ENCODE results near the gene FABP7. TPM values are rescaled to one million over a fixed set of nuclear protein-coding genes. Genes with fewer than 3 reads are reported as not detected.

Gene FABP7
- total RNA-seq, 1 donor from 2014 or later, result 4.8 TPM

DNA sequence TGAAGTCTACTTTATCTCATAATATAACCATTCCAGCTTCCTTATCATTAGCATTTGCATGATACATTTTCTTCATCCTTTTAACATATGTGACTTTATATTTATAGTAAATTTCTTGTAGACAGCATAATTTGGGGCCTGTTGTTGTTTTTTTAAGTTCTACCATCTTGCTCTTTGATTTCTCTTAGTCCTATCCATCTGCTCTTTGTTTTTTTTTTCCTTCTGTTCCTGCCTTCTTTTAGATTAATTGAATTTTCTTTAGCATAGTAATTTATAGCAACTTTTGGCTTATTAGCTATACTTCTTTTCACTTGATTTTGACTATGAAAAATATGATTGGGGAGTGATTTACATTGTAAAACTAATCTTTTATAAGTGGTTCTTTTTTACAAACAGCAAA lies 19.2 kb upstream of the FABP7 start:
- no peak for DNase-seq

DNA sequence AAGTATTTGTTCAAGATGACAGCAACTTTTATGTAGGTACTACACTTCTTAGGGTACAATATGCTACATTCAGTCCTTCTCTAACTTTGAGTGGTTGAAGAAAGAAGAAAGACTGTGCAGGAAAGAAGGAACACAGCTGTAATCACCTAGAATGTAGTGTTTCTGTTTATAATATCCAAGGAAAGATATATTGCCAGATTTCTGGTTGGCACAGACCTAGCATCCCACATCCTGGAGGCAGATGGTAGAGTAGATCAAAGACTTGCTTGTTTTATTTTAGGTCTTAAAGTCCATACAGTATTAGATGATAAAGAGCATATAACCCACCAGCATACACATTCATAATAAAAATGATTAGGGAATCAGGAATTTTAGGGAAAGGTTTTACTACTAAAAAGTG lies 13.3 kb upstream of the FABP7 start:
- DNase-seq, result no peak

DNA sequence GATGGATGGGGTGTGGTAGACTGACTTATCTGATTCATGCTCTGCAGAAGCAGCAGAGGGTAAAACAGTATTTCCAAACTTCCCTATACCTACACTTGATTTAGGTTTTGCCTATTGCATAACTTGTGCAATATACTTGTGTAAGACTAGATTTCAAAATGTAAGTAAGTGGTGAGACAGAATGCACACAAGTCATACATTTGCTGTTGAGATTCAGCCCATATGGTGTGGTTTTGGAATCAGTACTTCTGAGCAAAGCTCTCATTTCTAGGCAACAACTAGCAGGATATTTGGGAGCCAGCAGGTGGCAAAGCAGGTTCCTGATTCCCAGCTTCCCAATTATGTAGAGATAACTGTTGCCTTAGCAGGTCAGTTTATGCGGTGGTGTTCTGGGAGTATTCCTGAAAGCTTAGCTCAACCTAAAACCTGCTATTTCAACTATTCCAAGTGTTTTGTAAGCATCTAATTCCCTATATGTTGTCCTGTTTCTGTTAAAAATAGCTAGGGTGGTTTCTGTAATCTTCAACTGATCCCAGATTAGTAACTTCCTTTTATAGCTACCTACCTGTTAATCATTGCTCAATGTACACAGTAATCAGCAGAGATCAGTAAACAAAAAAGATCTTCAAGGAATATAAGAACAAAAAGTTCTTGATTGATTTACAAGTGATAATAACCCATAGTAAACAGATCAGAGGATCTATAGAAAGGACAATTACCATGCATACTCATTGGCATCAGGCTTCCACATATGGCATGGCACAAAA lies 8.5 kb upstream of the FABP7 start:
- DNase-seq, result no peak

DNA sequence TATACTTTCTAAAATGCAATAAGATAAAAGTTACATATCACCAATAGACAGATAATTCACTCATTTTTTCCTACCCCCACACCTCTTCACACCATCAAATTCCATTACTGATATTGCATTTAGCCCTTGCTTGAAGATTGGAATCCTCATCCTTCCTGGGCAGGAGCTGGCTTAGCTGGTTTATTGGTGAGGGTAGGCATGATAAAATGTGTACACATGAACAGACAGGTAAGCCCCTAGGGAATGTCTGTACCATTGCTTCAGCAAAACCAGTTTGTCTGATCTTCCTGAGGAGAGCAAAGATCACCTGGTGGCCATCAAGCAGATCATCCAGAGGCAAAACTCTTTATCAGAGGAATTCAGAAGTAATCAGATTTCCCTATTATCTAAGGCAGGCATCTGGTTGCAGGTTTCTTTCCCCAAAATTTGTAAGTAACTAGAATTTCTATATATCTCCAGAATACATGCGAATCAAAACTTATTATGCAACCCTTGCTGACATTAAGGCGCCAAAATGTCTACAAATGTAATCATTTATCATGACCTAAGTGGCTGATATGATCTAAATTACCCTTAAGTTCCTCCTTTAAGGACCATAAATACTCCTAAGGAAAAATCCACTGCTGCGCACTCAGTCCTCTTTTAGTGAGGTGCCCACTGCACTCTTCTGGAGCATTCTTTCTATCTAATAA lies 6.6 kb upstream of the FABP7 start:
- no peak for DNase-seq

DNA sequence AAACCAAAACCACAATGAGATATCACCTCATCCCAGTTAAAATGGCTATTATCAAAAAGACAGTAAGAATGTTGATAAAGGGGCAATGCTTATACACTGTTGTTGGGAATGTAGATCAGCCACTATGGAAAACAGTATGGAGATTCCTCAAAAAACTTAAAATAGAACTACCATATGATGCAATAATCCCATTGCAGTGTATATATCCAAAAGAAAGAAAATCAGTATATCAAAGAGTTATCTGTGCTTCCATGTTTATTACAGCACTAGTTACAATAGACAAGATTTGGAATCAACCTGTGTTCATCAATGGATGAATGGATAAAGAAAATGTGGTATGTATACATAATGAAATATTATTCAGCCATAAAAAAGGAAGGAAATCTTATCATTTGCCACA lies 3.5 kb upstream of the FABP7 start:
- DNase-seq, result no peak

DNA sequence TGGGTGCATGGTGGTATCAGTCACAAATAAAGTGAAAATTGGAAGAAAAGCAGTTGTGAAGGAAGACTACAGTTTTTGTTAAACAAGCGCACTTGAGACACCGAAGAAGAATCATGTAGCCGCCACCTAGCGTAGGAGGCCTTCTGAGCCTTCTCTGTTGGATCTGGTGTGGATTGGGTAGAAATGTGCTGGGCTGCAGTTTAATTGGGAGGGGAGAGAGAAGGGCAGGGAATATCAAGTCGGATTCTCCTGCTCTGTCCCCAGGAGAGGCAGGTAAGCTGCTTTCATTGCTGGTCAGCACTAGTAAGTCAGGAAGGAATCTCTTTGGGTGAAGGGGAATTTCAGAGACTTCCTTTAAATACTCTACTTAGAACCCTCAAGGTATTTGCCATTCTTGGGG lies 1.2 kb upstream of the FABP7 start:
- DNase-seq, result no peak

DNA sequence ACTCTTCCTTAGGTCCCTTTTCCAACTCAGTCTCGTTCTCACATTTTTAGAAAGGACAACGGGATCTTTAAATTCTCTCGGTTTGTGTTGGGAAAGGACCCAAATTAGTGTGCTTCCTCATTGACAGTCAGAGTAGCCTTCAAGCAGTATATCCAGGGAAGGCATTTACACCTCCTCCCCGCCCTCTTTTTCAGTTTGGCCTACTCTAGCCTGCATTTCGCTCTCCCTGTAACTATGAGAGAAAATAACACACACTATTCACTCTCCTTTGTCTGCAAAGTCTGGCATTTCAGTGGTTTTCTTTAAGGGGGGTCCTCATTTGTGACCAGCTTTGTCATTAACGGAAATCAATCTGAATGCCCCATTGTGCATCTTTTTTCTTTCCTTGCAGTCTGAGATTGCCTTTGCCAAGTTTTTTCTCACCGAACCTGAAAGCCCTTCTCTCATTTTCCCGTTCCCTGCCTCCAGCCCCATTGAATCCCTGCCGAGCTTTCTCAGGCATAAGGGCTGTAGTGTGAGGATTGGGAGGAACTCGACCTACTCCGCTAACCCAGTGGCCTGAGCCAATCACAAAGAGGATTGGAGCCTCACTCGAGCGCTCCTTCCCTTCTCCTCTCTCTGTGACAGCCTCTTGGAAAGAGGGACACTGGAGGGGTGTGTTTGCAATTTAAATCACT lies 393 bp upstream of the FABP7 start:
- peak; percentile 68 for DNase-seq

DNA sequence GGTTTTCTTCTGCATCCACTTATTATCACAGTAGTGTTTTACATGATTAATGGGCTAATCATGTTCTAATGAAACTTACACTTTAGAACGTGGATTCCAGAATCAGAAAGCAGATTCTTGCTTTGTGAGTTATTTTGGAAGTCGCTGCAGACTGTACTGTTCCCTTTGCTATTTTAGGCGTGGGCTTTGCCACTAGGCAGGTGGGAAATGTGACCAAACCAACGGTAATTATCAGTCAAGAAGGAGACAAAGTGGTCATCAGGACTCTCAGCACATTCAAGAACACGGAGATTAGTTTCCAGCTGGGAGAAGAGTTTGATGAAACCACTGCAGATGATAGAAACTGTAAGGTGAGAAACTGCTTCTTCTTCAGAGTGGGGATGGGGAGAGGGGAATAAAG lies 598 bp downstream of the FABP7 start:
- DNase-seq, result no peak

DNA sequence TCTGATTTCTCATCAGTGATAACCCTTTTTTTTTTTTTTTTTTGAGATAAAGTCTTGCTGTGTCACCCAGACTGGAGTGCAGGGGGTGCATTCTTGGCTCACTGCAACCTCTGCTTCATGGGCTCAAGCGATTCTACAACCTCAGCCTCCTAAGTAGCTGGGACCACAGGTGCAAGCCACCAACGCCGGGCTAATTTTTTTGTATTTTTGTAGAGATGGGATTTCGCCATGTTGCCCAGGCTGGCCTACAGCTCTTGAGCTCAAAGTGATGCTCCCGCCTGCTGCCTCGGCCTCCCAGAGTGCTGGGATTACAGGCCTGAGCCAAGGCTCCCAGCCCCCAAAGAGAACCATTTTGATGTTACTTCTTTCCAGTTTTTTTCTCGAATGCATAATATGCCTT lies 2.2 kb downstream of the FABP7 start:
- DNase-seq, result no peak

DNA sequence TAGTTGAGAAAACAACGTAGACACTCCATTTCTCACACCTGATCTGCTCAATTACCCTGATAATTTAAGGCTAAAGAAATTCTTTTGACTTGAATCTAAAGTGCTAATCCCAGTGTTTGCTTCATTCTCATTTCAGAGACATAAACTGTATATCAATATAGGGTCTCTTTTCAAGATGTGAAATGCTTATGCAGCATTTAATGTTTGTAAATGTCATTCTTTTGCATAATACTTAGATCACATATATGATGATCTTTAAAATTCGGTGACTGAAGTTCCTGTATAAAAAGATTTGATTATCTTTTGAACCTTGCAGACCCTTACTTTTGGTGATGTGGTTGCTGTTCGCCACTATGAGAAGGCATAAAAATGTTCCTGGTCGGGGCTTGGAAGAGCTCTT lies 3.9 kb downstream of the FABP7 start:
- DNase-seq, result no peak

DNA sequence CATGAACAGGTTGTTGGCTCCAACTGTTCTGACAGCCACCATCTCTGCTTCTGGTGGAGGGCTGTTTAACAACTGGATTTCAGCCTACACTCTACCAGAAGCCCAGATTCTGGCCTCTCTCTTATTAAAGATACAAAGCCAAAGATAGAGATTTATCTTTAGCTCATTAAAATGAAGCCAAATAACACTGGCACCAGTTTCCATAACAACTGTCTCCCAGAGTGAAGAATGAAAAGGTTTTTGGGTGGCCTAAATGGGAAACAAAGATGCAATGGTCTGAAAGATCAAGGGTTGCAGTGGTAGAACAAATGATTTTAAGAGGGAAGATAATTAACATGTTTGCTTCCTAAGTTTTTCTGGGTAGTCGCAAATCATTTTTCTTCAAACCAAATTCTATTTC lies 6.4 kb downstream of the FABP7 start:
- no peak for DNase-seq

DNA sequence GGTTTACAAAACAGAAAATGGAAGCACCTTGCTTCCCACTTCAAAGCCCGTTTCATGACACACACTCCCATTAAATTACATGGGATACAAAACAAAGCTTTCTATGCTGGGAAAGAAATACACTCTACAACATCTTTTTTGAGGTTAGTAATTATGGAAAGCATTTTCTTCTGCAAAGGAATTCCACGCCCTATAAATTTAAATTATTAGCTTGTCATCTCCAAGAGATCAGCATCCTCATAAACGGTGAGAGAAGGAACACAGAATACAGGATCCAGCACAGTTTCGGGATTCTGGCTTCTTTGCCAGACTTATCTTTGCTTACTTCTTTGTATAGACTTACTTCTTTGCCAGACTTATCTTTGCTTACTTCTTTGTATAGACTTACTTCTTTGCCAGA lies 8.2 kb downstream of the FABP7 start:
- DNase-seq, result no peak

DNA sequence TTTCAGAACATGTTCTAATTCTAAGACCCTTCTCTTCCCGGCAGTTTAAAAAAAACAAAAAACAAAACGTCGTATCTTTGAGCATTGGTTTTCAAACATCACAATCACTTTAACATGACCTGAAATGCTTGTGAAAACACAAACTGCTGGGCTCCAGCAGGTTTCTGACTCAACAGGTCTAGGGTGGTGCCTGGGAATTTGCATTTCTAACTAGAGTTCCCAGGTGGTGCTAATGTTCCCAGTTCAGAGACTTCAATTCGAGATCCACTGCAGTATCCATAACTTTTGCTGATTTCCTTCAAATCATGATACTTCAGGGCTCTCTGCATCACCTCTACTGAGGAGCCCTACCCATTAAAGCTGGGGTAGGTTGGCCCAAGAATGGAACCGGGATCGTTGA lies 8.7 kb downstream of the FABP7 start:
- no peak for DNase-seq

DNA sequence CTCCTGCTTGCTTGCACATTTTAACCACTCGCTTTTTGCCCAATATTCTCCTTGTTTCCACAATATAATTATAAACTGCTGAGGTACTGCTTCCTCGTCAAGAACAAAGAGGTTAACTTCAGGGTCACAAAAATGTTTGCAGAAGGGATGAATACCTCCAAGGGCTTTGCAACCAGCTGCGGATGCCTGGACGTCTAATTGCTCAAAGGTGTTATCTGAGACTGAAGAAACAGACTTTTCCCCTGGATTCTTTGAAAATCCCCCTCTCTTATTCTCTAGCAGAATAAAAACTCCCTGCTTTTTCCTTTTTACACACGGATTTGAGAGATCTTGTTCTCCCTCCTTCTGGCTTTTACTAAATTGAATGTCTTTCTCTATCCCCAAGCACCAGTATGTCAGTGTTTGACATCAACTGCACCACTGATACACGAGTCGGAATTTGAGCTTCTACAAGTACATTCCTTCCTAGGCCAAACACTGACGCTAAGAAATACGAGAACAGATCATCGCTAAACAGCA lies 9.2 kb downstream of the FABP7 start:
- no peak for DNase-seq

DNA sequence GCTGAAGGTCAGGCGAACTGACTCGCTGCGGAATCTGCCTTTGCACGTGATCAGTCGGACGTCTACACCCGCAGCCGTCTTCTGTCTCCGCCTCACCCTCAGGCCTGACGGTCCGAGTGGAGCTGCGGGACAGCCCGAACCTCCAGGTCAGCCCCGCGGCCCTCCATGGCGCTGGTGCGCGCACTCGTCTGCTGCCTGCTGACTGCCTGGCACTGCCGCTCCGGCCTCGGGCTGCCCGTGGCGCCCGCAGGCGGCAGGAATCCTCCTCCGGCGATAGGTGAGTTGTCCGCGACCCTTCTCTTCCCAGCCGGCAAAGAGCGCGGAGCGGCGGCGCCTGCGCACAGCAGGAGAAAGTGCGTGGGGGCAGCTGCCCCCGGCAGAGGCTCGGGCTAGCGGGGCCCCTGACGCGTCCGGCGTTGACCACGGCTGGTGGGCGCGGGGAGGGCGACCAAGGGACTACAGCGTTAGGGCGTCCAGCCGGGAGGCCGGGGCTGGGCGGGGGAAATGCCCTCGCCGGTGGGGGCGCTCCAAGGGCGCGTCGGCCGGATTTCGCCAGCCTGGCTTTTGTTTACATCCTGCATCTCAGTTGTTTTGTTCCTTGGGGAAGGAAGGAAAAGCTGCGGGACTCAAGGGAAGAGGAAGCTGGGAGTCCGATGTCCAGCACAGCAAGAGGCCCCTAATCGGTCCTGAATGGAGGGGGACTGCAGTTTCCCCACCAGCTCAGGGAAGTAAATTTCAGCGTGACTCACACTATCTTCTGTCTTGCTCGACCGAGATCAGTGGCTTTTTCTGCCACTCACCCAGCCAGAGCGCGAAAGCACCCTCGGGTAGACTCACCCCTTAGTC lies 9.9 kb downstream of the FABP7 start, which contains the start of gene SMPDL3A:
Gene SMPDL3A (plus strand): TSS at position 77 of the 846 bp plus-strand sequence. CDS start 89 bp downstream, at position 166.
- DNase-seq, result peak; percentile 86

DNA sequence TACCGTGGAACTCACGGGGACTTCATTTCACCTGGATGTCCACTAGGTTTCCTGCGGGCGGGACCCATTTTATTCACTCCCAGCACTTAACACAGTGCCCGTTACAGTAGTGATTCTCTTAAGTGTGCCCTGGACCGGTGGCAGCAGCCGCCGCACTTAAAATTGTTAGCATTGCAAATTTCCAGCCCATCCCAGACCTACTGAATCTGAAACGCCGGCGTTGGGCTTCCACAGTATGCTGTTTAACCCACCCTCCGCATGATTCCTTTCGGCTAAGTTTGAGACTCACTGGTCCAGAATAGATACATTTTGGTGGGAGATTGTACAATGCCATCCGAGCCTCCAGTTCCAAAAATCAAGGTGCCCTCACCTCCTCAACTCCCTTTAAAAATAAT lies 10.5 kb downstream of the FABP7 start:
- DNase-seq, result peak; percentile 57

DNA sequence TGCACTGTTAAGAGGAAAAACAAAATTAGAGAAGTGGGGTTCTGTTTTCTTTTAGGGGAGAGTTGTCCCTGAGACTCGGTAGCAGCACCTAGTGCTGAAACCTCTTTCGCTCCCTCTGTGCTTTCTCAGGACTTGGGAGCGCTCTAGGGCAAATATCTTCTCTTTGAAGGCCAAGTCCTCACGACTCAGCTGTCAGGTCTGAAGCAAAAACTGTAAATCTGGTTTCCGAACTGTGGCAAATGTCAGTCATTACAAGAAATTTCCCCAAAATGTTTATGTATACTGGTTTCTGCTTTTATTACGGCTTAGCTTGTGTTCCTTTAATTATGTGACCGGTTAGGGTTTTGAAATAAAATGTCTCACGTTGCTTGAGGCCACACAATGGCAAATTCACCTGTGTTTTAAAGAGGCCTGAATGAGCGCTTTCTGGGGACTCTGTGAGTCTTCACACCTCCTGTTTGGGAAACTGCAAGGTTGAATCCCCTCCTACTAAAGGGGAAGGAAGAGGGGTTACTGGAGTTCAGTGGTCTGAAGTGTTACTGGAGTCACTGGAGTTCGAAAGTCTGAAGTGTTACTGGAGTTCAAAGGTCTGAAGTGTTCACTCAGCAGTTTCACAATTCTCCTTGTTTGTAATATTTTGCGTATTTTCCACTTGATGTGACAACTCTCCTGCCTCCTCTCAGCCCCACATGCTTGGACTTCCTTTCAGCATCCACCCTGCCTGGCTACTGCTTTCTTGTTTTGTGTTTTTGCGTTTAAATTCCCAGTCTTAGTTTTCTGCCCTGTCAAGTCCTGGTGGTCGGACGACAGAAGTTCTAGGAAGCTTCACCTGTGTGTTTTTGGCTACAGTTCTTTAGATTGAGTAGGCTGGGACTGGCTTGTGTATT lies 11.2 kb downstream of the FABP7 start:
- peak; percentile 35 for DNase-seq

DNA sequence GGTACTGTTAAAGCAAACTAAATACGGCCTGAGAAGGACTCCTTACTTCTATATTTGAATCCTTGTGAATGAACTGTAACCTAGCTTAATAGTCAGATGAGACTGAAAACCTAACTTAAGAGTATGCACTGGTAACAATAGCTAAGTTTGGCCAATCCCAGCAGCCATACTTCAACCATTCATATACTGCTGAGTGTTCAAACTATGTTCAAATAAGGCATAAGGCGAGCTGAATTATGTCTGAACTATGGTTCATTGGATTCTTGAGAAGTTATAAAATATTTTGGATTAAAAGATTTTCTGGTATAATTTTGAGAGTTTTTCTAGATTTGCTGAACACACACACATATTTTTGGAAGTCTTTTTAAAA lies 11.8 kb downstream of the FABP7 start:
- no peak for DNase-seq

DNA sequence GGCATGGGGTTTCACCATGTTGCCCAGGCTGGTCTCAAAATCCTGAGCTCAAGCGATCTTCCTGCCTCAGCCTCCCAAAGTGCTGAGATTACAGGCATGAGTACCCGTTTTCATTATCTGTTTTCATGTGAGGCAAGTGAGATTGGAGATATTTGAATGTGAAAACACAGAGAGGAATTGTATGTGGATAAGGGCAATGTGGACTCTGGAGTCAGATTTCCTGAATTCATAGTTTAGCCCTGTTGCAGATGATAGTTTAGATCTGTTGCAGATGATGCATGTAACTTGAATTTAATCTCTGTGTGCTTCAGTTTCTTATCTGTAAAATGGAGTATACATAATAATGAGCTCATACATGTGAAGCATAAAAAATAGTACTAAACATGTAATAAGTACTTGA lies 13.2 kb downstream of the FABP7 start:
- DNase-seq, result no peak

DNA sequence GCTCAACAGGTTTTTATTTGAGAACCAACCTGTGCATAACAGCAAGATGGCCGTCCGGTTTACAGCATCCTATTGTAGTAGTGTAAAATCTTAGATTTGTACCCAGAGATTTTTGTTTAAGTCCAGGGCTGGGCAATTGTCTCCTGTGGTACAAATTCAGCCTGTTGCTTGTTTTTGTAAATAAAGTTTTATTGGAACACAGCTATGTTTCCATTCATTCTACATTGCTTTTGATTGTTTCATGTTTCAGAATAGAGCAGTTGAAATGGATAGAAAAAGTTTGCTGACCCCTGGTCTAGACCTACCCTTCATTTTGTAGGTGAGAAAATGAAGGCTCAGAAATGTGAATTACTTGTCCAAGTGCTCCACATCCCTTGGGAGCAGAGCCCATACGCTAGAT lies 18.0 kb downstream of the FABP7 start:
- DNase-seq, result no peak

DNA sequence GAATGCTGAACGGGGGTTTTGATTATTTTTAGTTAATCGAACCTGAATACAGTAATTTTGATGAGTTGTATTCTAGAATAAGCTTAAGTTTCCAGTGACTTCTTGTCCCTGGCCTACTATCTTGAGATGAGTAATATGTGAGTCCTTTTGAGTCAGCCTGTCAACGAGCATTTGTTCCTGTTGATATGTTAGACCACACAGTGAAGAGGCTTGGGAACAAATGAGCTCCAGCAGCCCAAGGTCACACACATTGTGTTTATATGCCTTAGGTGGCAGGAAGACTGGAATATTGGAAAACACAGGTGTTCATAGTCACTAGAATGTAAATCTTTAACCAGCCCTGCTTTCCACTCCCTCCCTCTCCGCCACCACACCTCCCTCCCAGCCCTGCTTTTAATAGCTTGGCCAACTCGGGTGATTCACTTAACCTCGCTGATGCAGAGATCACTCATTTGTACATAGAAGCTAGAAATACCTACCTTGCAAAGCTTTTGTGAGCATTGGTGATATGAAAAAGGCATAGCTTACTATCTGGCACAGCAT lies 18.7 kb downstream of the FABP7 start:
- DNase-seq, result no peak

Data from tongue (tissue), 2 donors.